Measurements from ENCODE around the gene POLR1A.

Gene POLR1A

GRCh38 chr2:86055314-86055713 is 50.4 kb downstream of the POLR1A start:
- TF ChIP-seq CTCF (IDR thresholded peaks at IDR 0.05) = no peak

GRCh38 chr2:86054535-86055082 is 51.1 kb downstream of the POLR1A start:
- no peak for TF ChIP-seq CTCF (IDR thresholded peaks at IDR 0.05)

- no peak for TF ChIP-seq CTCF (IDR thresholded peaks at IDR 0.05)
Observed at GRCh38 chr2:86053166-86053565, 52.5 kb downstream of the POLR1A start.

GRCh38 chr2:86052676-86053075 is 53.0 kb downstream of the POLR1A start:
- no peak for TF ChIP-seq CTCF (IDR thresholded peaks at IDR 0.05)

- TF ChIP-seq CTCF (IDR thresholded peaks at IDR 0.05) = no peak
Observed at GRCh38 chr2:86052265-86052664, 53.4 kb downstream of the POLR1A start.

GRCh38 chr2:86050301-86050700 is 55.4 kb downstream of the POLR1A start:
- no peak for TF ChIP-seq CTCF (IDR thresholded peaks at IDR 0.05)

- no peak for TF ChIP-seq CTCF (IDR thresholded peaks at IDR 0.05)
Observed at GRCh38 chr2:86049529-86049928, 56.2 kb downstream of the POLR1A start.

GRCh38 chr2:86048888-86049287 is 56.8 kb downstream of the POLR1A start:
- TF ChIP-seq CTCF (IDR thresholded peaks at IDR 0.05) = no peak
